Memory B cell (primary cell): ENCODE data around the gene SEPHS1.
"Not testable (repeated sequence)": the region's sequence is repeated elsewhere in the genome, so short reads cannot be mapped to it uniquely, and the experiment has no call there.

Experiments used
- ATAC-seq: fragments of 150-1000 bp; cut with Tn5 transposase; 2 replicates; pipeline ENCODE4 v1.10.0; 2021; ENCODE audit warnings: low read depth, mild to moderate bottlenecking, moderate library complexity
- DNase-seq, 2 donors: peaks; one replicate each; pipeline ENCODE4 v3.0.0; 2022; ENCODE audit warnings: low spot score in 2 of 2
- H3K27ac Mint-ChIP-seq: one replicate; pipeline ENCODE4 v1.8.0; 2022; ENCODE audit warnings: mild to moderate bottlenecking, moderate library complexity, mixed read lengths
- H3K27me3 Mint-ChIP-seq: one replicate; pipeline ENCODE4 v1.8.0; 2022; ENCODE audit warnings: mixed read lengths
- H3K36me3 Mint-ChIP-seq: one replicate; pipeline ENCODE4 v1.8.0; 2022; ENCODE audit warnings: mild to moderate bottlenecking, mixed read lengths
- H3K4me1 Mint-ChIP-seq: one replicate; pipeline ENCODE4 v1.8.0; 2022; ENCODE audit warnings: mixed read lengths
- H3K4me3 Mint-ChIP-seq: one replicate; pipeline ENCODE4 v1.8.0; 2022; ENCODE audit warnings: mild to moderate bottlenecking, moderate library complexity, mixed read lengths
- H3K9me3 Mint-ChIP-seq: one replicate; pipeline ENCODE4 v1.8.0; 2022; ENCODE audit warnings: mixed read lengths

SEPHS1 gene

GRCh38 chr10:13302821-13303555 is 45.1 kb downstream of the SEPHS1 start:
- Mint-ChIP-seq H3K27me3 (no peaks in the 10 kb centered on the region), H3K27ac (no peak overlapping the region), H3K9me3 (no peaks in the 10 kb centered on the region), H3K4me3 (no peak overlapping the region), H3K36me3 (peaks cover 5% of the 10 kb centered on the region), H3K4me1 (peaks cover 5% of the 10 kb centered on the region)
- ATAC-seq (no peak), DNase-seq (no peak)

DNA sequence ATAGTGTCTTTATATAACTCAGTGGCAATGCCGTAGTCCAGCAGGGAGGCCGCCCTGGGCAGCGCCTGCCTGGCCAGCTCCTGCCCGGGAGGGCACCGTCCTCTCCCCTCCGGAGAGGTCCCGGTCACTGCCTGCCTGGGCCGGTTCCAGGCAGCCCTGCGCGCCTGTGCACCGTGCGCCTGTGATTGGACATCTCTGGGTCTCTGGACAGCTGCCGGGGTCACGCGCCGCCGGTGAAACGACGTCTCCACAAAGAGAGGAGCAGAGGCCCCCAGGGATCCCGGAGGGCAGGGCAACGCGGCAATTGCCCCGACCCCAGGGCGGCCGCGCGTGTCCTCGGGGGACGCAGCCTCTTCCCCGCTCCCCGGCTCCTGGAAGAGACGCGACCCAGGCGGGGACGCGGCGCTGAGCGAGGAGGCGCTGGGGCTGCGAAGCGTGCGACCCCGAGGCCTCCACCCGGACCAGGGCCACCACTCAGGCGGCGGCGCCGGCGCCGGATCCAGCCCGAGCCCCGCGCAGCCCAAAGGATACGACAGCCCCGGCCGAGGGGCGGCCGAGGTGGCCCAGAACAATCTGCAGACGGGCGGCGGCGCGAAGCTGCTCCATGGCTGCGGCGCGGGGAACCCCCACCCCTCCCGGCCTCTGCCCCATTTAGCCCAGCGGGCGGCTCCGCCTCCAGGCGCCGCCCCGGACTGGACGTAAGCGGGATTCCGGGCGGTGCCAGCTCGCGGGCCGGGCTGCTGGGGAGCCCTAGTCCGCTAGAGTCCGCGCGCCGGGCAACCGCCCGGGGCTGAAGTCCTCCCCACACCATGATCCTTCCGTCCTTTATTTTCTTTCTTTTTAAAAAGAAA is 48.4 kb downstream of the SEPHS1 start, which contains the start of gene PHYH:
TSS of gene PHYH (minus strand) at position 628 of the 851 bp plus-strand sequence. CDS start at position 606, 22 bp downstream.
- peak; percentile 73 to 77 for DNase-seq
- H3K9me3 Mint-ChIP-seq: no peaks in the 10 kb centered on the region
- H3K4me1 Mint-ChIP-seq: peaks cover 5% of the 10 kb centered on the region
- peak within 1 kb of the TSS; percentile 83 for H3K4me3 Mint-ChIP-seq
- peak; percentile 68 for ATAC-seq
- H3K27ac Mint-ChIP-seq: peak within 1 kb of the TSS; percentile 77
- H3K27me3 Mint-ChIP-seq: no peaks in the 10 kb centered on the region
- no peaks in the 10 kb centered on the region for H3K36me3 Mint-ChIP-seq

GRCh38 chr10:13298748-13299436 is 49.2 kb downstream of the SEPHS1 start:
- ATAC-seq (no peak), DNase-seq (no peak)
- Mint-ChIP-seq H3K4me3 (peak overlapping the region; percentile 83), H3K4me1 (peaks cover 5% of the 10 kb centered on the region), H3K36me3 (peaks cover 4% of the 10 kb centered on the region), H3K9me3 (no peaks in the 10 kb centered on the region), H3K27me3 (no peaks in the 10 kb centered on the region), H3K27ac (peak overlapping the region; percentile 15)

GRCh38 chr10:13296476-13296875 is 51.6 kb downstream of the SEPHS1 start:
- ATAC-seq: no peak
- no peak overlapping the region for H3K27ac Mint-ChIP-seq
- no peak overlapping the region for H3K4me3 Mint-ChIP-seq
- H3K36me3 Mint-ChIP-seq: peaks cover 11% of the 10 kb centered on the region
- no peak for DNase-seq
- no peaks in the 10 kb centered on the region for H3K9me3 Mint-ChIP-seq
- H3K4me1 Mint-ChIP-seq: peaks cover 3% of the 10 kb centered on the region
- no peaks in the 10 kb centered on the region for H3K27me3 Mint-ChIP-seq

GRCh38 chr10:13294784-13295183 is 53.3 kb downstream of the SEPHS1 start:
- Mint-ChIP-seq H3K27ac (no peak overlapping the region), H3K4me3 (no peak overlapping the region)
- no peak for DNase-seq

DNA sequence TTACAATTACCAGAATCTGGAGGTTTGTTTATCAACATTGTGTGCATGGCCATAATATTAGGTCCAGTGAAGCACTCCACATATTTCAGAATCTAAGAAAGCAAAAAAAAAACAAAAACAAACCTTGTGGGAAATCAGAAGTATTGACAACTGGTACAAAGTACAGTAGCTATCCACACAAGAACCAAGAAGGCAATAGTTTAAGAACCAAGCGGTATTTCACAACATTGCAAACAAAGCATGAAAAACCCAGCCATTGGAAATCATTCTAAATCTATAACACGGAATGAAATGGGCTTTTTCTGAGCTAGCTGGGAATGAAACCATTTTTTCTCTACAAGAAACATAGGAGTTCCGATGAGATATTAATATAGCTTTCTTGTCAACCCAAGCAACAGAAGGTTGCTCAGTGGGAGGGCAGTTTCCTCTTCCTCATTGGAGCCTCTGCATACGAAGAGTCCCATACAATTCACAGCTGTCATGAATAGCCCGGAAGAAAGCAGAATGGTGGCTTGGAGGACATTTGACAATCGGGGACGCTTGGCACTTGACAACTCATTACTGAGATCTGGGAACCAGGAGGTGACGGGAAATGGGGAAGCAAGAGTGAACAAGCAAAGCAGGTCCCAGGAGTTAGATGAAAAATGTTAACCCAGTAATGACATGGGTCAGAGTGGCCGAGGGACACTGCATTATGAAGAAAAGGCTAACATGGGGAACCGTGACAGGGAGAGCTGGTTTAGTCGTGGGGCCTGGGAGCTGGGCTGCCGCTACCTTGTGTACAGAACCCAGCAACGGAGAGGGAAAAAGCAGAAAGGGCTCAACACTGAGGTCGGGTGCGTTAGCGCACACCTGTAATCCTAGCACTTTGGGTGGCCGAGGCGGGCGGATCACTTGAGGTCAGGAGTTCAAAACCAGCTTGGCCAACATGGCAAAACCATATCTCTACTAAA is 56.0 kb downstream of the SEPHS1 start:
- Mint-ChIP-seq H3K36me3 (peaks cover 11% of the 10 kb centered on the region), H3K9me3 (no peaks in the 10 kb centered on the region), H3K4me1 (peaks cover 8% of the 10 kb centered on the region), H3K27me3 (no peaks in the 10 kb centered on the region), H3K27ac (no peak overlapping the region), H3K4me3 (no peak overlapping the region)
- ATAC-seq (no peak), DNase-seq (no peak)

More at GRCh38 chr10:13294784-13295183, 53.3 kb downstream of the SEPHS1 start:
- Mint-ChIP-seq H3K36me3 (peaks cover 11% of the 10 kb centered on the region), H3K4me1 (peaks cover 3% of the 10 kb centered on the region), H3K27me3 (no peaks in the 10 kb centered on the region), H3K9me3 (no peaks in the 10 kb centered on the region)
- ATAC-seq: no peak

DNA sequence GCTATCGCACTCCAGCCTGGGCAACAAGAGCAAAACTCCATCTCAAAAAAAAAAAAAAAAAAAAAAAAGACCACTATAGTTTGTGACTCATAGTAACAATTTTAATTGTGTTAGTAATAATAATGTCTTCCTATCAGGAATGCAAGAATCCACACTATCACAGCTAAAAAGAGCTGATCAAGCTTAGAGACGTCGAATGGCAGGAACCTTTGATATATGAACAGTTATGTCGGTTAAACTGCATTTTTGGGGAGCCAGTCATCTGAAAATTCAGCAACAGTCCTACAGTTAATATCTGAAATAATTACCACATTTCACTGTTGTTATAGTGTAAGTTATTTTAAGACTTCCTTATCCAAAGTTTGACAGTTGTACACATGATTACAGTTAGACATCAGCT is 57.0 kb downstream of the SEPHS1 start:
- DNase-seq: no peak
- Mint-ChIP-seq H3K27ac (no peak overlapping the region), H3K9me3 (no peaks in the 10 kb centered on the region), H3K27me3 (no peaks in the 10 kb centered on the region), H3K4me3 (no peak overlapping the region), H3K4me1 (peaks cover 8% of the 10 kb centered on the region), H3K36me3 (peaks cover 11% of the 10 kb centered on the region)
- ATAC-seq: no peak

DNA sequence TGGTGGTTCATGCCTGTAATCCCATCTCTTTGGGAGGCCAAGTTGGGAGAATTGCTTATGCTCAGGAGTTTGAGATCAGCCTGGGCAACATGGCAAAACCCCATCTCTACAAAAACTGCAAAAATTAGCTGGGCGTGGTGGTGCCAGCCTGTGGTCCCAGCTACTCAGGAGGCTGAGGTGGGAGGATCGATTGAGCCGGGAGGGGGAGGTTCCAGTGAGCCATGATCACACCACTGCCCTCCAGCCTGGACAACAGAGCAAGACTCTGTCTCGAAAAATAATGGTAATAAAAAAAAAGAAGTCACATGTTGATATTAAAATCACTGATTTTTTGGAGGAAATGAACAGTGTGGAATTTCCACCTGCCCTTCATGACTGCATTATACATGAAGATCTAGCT is 64.0 kb downstream of the SEPHS1 start:
- ATAC-seq: no peak

GRCh38 chr10:13282348-13282747 is 65.7 kb downstream of the SEPHS1 start:
- H3K4me3 Mint-ChIP-seq, H3K4me1 Mint-ChIP-seq, H3K36me3 Mint-ChIP-seq, H3K27me3 Mint-ChIP-seq, DNase-seq, H3K27ac Mint-ChIP-seq, H3K9me3 Mint-ChIP-seq, ATAC-seq: not testable (repeated sequence)

More for the DNA sequence above, 64.0 kb downstream of the SEPHS1 start:
- DNase-seq: no peak
- Mint-ChIP-seq H3K4me3 (no peak overlapping the region), H3K36me3 (peaks cover 10% of the 10 kb centered on the region), H3K4me1 (peaks cover 8% of the 10 kb centered on the region), H3K27ac (no peak overlapping the region), H3K27me3 (no peaks in the 10 kb centered on the region), H3K9me3 (no peaks in the 10 kb centered on the region)

GRCh38 chr10:13276749-13277365 is 71.2 kb downstream of the SEPHS1 start:
- H3K27me3 Mint-ChIP-seq: no peaks in the 10 kb centered on the region
- H3K4me3 Mint-ChIP-seq: no peak overlapping the region
- H3K27ac Mint-ChIP-seq: no peak overlapping the region
- no peaks in the 10 kb centered on the region for H3K9me3 Mint-ChIP-seq
- no peak for ATAC-seq
- DNase-seq: no peak
- peaks cover 8% of the 10 kb centered on the region for H3K36me3 Mint-ChIP-seq
- H3K4me1 Mint-ChIP-seq: no peaks in the 10 kb centered on the region

DNA sequence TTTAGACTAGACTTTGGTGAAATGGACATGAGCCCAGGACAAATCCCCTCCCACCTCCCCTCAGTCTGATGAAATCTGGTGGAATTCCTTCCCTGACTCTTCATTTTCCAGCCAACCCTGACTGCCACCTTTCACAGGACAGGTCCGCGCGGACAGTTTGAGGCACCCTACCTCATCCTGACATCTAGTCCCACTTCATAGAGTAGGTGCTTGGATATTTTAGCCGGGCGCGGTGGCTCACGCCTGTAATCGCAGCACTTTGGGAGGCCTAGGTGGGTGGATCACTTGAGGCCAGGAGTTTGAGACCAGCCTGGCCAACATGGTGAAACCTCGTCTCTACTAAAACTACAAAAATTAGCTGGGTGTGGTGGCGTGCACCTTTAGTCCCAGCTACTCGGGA is 71.9 kb downstream of the SEPHS1 start:
- not testable (repeated sequence) for H3K27ac Mint-ChIP-seq, H3K9me3 Mint-ChIP-seq, ATAC-seq, DNase-seq, H3K4me1 Mint-ChIP-seq, H3K36me3 Mint-ChIP-seq, H3K4me3 Mint-ChIP-seq, H3K27me3 Mint-ChIP-seq

DNA sequence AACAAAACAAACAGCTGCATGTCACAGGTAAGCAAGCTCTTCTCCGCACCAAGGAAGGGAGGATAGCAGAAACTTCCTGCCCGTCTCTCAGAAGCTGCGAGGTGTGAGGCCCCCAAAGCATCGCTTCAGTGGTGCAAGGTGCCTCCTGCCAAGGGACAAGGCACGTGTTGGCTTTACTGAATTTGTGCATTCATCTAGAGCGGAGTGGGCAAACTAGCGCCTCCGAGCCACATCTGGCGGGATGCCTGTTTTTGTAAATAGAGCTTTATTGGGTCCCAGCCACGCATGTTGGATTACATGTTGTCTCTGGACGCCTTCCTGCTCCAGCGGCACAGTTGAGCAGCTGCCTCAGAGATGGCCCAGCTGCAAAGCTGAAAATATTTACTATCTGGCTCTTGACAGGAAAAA is 75.9 kb downstream of the SEPHS1 start:
- no peak overlapping the region for H3K27ac Mint-ChIP-seq

More for the DNA sequence above, 75.9 kb downstream of the SEPHS1 start:
- Mint-ChIP-seq H3K4me1 (peaks cover 7% of the 10 kb centered on the region), H3K4me3 (peak overlapping the region; percentile 74), H3K27me3 (peaks cover 5% of the 10 kb centered on the region), H3K36me3 (no peaks in the 10 kb centered on the region), H3K9me3 (no peaks in the 10 kb centered on the region)
- ATAC-seq (peak; percentile 19), DNase-seq (no peak)
